ENCODE data around the gene DUSP1. TPM values are rescaled to one million over a fixed set of nuclear protein-coding genes. Genes with fewer than 3 reads are reported as not detected.
A peak's percentile ranks its signal among the peaks of the same experiment; 100 is the strongest.

The DUSP1 gene
- polyA plus RNA-seq, 1 experiment, result 432 TPM

- ChIA-PET CTCF (interaction anchor here (0.6 to 1.7 kb wide), 3 partner anchors 8 to 27 kb away, joined by 3 to 8 read pairs (median 3); no protein-coding TSS in a partner anchor), POLR2A (interaction anchor here (0.6 to 1.3 kb wide), 4 partner anchors 24 to 165 kb away, joined by 3 to 18 read pairs (median 5); no protein-coding TSS in a partner anchor)
- no peak for TF ChIP-seq CTCF (IDR thresholded peaks at IDR 0.05; ENCODE audit: insufficient read depth, low read depth, low read length)
Measured at GRCh38 chr5:172741206-172741582, 29.8 kb downstream of the DUSP1 start.

DNA sequence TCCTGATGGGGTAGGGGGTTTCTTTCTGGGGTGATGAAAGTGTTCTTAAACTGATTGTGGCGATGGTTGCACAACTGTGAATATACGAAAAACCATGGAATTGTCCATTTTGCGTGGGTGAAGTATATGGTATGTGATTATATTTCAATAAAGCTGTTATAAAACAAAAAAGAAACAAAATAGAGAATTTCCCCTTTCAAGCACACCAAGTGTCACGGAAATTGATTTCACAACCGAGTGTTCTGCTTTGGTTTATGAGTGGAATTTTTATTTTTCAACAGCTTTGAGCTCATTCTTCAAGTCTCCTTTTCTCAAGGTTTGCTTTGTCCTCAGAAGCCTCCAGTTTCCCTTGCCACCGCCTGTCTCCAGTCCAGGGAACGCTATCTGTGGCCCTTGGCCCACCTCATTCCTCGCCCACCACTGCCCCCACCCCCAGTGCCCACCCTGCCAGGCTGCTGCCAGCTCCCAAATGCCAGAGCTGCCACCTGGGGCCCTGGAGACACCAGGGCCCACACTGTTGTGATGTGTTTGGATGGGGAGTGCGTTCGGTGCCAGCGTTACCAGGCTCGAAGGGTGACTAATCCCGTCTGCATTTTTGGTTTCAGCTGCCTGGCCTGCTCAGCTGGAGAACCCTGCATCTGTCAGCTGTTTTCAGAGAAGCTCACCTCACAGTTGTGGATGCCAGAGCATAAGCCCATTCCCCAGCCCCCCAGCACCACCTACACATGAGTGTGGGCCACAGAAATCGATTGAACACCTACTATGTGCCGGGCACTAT, 30.4 kb downstream of the DUSP1 start:
- CTCF ChIA-PET, result interaction anchor here (0.8 to 1.7 kb wide), 4 partner anchors 24 to 213 kb away, joined by 3 to 8 read pairs (median 4); no protein-coding TSS in a partner anchor
- no peak for TF ChIP-seq CTCF (IDR thresholded peaks at IDR 0.05; ENCODE audit: insufficient read depth, low read depth, low read length)
- Histone ChIP-seq H3K36me3 (ENCODE audit: control insufficient read depth, insufficient read depth, low read length) (no peaks in the 10 kb centered on the region), H3K4me3 (ENCODE audit: low read depth, low read length) (no peak overlapping the region), H3K27me3 (ENCODE audit: control insufficient read depth, insufficient read depth, low read length) (no peaks in the 10 kb centered on the region)
- peak; percentile 75 for DNase-seq (ENCODE audit: low read depth)
- POLR2A ChIA-PET, result interaction anchor here (0.6 to 1.3 kb wide), 6 partner anchors 24 to 166 kb away, joined by 3 to 18 read pairs (median 5); partner anchors contain the start of gene DUSP1

More at GRCh38 chr5:172741206-172741582, 29.8 kb downstream of the DUSP1 start:
- DNase-seq (ENCODE audit: low read depth), result no peak
- Histone ChIP-seq H3K4me3 (ENCODE audit: low read depth, low read length) (no peak overlapping the region), H3K27me3 (ENCODE audit: control insufficient read depth, insufficient read depth, low read length) (no peaks in the 10 kb centered on the region), H3K36me3 (ENCODE audit: control insufficient read depth, insufficient read depth, low read length) (no peaks in the 10 kb centered on the region)

DNA sequence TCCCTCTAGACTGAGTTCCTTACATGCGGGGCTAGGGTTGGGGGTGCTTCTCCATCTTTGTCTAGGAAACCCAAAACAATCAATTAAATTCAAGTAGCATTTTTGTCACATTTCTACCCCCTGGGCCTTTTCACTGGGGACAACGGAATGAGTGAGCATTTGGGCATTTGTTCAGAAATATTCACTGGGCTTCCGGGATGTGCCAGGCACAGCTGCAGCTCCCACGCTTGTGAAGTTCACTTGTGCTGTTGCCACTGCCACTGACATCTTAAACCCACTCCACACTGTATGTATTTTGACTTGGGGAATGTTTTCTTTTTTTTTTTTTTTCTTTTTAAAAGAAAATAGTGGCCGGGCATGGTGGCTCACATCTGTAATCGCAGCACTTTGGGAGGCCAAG, 31.6 kb downstream of the DUSP1 start:
- no peak for TF ChIP-seq CTCF (IDR thresholded peaks at IDR 0.05; ENCODE audit: insufficient read depth, low read depth, low read length)
- Histone ChIP-seq H3K4me3 (ENCODE audit: low read depth, low read length) (no peak overlapping the region), H3K27me3 (ENCODE audit: control insufficient read depth, insufficient read depth, low read length) (no peaks in the 10 kb centered on the region), H3K36me3 (ENCODE audit: control insufficient read depth, insufficient read depth, low read length) (no peaks in the 10 kb centered on the region)
- POLR2A ChIA-PET, result no interaction called here
- no peak for DNase-seq (ENCODE audit: low read depth)
- CTCF ChIA-PET, result no interaction called here

- no peak for DNase-seq (ENCODE audit: low read depth)
- CTCF ChIA-PET, result no interaction called here
- no peak for TF ChIP-seq CTCF (IDR thresholded peaks at IDR 0.05; ENCODE audit: insufficient read depth, low read depth, low read length)
- no peaks in the 10 kb centered on the region for H3K27me3 ChIP-seq (ENCODE audit: control insufficient read depth, insufficient read depth, low read length)
- POLR2A ChIA-PET, result no interaction called here
- no peaks in the 10 kb centered on the region for H3K36me3 ChIP-seq (ENCODE audit: control insufficient read depth, insufficient read depth, low read length)
- no peak overlapping the region for H3K4me3 ChIP-seq (ENCODE audit: low read depth, low read length)
Measured at GRCh38 chr5:172736508-172737135, 34.4 kb downstream of the DUSP1 start.

- H3K27me3 ChIP-seq (ENCODE audit: control insufficient read depth, insufficient read depth, low read length), result no peaks in the 10 kb centered on the region
- H3K4me3 ChIP-seq (ENCODE audit: low read depth, low read length), result no peak overlapping the region
- CTCF ChIA-PET, result interaction anchor here (0.7 to 4.0 kb wide), 2 partner anchors 21 to 1250 kb away, joined by 3 to 21 read pairs; no protein-coding TSS in a partner anchor
- no peak for TF ChIP-seq CTCF (IDR thresholded peaks at IDR 0.05; ENCODE audit: insufficient read depth, low read depth, low read length)
- DNase-seq (ENCODE audit: low read depth), result no peak
- POLR2A ChIA-PET, result no interaction called here
- no peaks in the 10 kb centered on the region for H3K36me3 ChIP-seq (ENCODE audit: control insufficient read depth, insufficient read depth, low read length)
Measured at GRCh38 chr5:172735141-172735831, 35.7 kb downstream of the DUSP1 start.
